ENCODE measurements around the gene BCS1L. TPM values are rescaled to one million over a fixed set of nuclear protein-coding genes. Genes with fewer than 3 reads are reported as not detected.
A peak's percentile ranks its signal among the peaks of the same experiment; 100 is the strongest.
"Not testable (repeated sequence)": the region's sequence is repeated elsewhere in the genome, so short reads cannot be mapped to it uniquely, and the experiment has no call there.

BCS1L gene
- total RNA-seq, 1 experiment from 2014 or later, result 17.4 TPM

DNA sequence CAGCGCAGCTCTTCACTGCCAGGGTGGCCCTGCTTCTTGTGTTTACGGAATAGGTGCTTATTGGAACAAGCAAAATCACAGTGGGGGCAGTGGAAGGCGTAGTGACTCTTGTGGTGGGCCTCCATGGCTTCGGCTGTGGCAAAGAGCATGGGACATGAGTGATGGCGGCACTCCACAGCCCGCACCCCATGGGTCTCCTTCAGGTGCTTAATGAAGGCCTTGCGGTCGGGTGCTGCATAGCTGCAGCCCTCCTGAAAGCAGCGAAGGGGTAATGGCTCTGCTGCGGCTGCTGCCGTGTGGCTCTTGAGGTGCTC, 10.7 kb upstream of the BCS1L start:
- in situ Hi-C loops (cut with HindIII; ENCODE audit: low pct_unique_long_range_greater_than_20kb, low sequenced_read_pairs), result no loop called here
- no peak for DNase-seq (ENCODE audit: low read depth)

DNA sequence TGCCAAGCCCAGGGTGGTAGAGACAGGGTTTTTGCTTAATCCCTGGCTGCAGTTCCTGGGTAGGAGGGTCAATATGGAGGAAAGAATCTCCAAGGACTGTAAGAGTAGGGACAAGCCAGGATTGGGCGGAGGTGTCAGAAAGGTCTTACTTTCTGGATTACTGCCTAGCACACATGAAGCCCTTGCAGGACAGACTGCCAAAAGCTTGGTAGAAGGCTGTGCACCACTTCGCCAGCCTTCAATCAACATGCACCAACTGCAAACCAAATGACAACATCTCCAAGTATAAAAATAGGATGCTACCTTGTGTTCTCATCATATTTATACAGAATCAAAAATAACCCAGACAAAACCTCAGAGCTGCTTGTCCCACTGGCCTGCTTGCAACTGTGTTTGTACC, 3.7 kb upstream of the BCS1L start:
- DNase-seq (ENCODE audit: low read depth), result no peak
- in situ Hi-C loops (cut with HindIII; ENCODE audit: low pct_unique_long_range_greater_than_20kb, low sequenced_read_pairs), result no loop called here

DNA sequence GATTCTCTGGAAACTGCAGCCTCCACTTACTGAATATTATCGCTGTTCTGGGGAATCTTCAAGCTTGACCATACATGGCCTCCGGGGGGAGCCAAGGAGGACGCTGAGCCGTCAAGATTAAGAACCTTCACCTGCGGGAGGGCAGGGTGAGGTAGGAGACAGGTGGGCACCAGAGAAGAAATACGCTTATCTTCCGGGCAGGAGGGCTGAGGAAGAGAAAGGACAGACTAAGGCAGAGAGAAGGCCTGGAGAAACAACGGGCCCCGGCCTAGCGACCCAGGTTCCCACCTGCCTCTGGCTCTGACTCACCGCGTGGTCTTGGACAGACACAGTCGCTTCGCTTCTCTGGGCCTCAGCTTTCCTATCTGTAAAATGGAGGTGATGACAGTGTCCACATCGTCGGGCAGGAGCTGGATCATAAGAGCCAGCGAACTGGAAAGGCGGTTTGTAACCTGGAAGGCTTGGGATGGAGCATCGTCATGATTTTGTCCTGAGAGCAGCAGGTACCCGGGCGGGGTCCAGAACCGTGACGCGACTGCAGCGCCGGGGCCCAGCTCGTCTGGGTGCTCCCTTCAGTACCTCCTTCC, 719 bp upstream of the BCS1L start:
- in situ Hi-C loops (cut with HindIII; ENCODE audit: low pct_unique_long_range_greater_than_20kb, low sequenced_read_pairs), result no loop called here
- peak; percentile 59 for DNase-seq (ENCODE audit: low read depth)

DNA sequence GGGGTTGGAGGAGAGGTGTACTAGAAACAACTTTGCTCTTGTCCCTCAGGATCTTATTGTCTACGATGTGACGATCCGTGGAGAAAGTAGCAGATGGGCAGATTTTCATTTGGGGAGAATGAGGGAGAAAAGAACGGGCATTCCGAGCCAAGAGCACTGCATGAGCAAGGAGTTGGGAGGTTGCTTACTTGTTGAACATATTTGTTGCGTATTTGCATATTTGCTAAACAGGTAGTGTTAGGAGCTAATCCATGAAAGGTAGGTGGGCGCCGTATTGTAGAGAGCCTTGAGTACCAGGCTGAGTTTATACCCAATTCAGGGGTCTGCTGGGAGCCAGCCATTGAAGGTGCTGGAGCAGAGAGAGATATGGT, 490 bp downstream of the BCS1L start:
- no peak for DNase-seq (ENCODE audit: low read depth)
- in situ Hi-C loops (cut with HindIII; ENCODE audit: low pct_unique_long_range_greater_than_20kb, low sequenced_read_pairs), result no loop called here

DNA sequence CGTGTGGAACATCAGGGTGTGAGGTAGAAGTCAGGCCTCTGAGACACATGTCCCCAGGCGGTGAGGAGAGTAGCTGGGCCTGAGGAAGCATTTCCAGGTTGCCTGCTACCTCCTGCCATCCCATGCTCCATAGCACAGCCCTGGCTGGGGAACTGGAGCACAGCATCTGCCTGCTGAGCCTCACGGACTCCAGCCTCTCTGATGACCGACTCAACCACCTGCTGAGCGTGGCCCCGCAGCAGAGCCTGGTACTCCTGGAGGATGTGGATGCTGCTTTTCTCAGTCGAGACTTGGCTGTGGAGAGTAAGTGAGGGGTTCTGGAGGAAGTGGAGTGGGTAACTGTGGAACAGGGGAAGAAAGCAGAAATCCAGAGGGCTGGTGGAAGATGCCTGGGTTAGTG, 2.9 kb downstream of the BCS1L start:
- no peak for DNase-seq (ENCODE audit: low read depth)

DNA sequence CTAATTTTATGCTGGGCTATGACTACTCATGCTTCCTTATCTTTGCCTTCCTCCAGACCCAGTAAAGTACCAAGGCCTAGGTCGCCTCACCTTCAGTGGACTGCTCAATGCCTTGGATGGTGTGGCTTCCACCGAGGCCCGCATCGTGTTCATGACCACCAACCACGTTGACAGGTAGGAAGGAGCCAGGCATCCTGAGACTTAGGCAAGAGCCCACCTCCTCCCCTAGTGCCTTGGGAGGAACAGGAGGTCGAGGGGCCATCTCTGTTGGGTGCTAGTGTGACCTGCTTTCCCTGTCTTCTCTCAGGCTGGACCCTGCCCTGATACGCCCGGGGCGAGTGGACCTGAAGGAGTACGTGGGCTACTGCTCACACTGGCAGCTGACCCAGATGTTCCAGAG, 3.3 kb downstream of the BCS1L start:
- in situ Hi-C loops (cut with HindIII; ENCODE audit: low pct_unique_long_range_greater_than_20kb, low sequenced_read_pairs), result no loop called here

More for the DNA sequence above, 2.9 kb downstream of the BCS1L start:
- in situ Hi-C loops (cut with HindIII; ENCODE audit: low pct_unique_long_range_greater_than_20kb, low sequenced_read_pairs), result no loop called here

DNA sequence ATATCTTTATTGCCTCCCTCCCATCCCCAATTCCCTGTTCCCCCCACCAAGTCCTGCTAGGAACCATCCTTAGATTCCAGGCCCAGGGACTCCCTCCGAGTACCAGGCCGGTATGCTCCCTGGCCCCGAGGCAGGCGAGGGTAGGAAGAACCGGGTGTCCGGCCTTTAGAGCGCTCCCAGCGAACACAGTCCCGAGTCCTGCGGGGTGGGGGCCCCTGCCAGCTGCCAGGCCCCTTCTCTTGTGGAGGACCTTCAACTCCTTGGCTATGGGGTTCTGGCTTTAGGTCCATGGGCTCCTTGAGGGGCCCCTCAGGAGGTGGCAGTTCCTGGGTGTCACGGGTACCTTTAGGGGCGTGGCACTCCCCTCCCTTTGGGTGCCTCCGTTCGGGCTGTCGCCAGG, 4.4 kb downstream of the BCS1L start:
- in situ Hi-C loops (cut with HindIII; ENCODE audit: low pct_unique_long_range_greater_than_20kb, low sequenced_read_pairs), result no loop called here
- no peak for DNase-seq (ENCODE audit: low read depth)

More for the DNA sequence above, 3.3 kb downstream of the BCS1L start:
- DNase-seq (ENCODE audit: low read depth), result no peak

DNA sequence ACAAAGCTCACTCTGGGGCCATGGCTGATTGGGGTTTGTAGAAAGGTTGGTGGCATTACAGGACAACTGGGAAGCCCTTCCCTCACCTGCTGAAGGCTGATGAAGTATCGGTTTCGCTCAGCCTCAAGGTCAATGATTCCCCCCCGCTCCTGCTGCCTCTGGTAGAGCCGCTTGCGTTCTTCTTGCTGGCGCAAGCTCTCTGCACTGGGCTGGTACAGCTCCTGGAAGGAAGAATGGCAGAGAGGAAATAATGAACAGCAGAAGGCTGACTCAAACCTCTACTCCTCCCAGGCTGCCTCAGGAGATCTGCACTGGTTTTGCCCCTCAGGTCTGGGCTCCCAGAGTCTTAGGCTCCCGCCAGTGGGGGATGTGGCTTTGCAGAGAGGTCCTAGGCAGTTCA, 5.2 kb downstream of the BCS1L start:
- DNase-seq (ENCODE audit: low read depth), result no peak
- in situ Hi-C loops (cut with HindIII; ENCODE audit: low pct_unique_long_range_greater_than_20kb, low sequenced_read_pairs), result no loop called here

DNA sequence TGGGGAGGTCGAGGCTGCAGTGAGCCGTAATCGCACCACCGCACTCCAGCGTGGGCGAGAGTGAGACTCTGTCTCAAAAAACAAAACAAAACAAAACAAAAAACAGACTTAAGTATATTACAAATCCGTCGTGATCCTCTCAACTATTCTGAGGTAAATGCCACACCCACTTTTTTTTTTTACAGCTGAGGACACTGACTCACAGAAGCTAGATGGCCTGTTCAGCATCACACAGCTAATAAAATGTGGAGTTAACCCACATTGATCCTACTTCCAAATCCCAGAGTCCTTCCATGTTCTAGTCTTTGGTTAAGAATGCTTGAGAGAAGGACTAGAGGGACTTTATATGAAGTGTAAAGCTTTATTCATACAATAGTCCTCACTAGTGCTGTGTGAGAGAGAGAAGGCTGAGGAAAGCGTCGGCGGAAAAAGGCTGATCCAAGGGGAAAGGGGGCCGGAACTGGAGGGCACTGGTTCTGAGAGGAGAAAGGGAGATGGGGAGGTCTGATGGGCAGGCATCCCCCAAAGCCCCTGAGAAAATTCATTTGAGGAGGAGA, 11.7 kb downstream of the BCS1L start:
- DNase-seq (ENCODE audit: low read depth), result peak; percentile 31
- in situ Hi-C loops (cut with HindIII; ENCODE audit: low pct_unique_long_range_greater_than_20kb, low sequenced_read_pairs), result no loop called here

DNA sequence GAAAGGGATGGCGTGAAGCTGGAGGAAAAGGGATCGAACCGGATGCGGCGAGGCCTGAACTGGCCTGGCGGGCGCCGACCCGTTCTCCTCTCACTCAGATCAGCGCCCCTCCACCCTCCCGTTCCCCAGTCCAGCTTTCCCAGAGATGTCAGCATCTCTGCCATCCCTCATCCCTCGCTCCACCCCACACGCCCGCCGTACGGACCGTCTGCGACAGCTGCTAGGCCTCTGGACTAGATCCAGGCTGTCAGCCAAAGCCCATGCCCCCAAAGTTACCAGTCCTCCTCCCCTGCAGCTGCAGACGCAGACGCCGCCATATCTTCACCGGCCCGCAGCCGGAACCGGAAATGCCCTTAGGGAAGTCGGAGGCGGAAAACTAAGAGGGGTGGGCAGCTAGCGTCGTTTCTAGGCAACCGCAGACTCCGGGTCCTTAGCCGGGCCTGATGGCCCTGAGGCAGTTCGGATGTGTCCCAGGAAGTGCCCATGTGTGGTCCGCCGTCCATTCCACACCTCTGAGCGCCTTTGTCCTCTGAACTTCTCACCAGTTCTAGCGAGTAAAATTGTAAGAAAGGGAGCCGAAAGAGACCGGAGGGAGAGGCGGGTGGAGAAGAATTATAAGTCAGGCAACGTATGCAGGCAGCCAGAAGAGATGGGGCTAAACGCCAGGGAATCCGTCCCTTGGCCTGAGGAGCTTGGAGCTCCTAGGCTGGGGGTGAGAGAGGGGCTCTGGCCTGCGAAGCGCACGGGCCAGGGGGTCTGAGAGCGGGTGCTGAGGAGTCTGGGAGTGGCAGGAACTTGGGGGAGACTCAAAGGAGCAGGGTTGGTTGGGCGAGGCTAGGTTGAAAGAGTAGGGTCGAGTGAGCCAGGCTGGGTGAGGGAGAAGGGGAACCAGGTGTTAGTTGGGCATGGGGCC, 12.4 kb downstream of the BCS1L start, which contains the start of the genes RNF25 and STK36:
Gene RNF25 (minus strand): TSS at position 349 of the 913 bp plus-strand sequence. CDS start 32 bp downstream, at position 317.
Gene STK36 (plus strand): TSS at position 433 of the 913 bp plus-strand sequence. CDS start 744 bp downstream, outside the sequence.
- DNase-seq (ENCODE audit: low read depth), result peak; percentile 73
- in situ Hi-C loops (cut with HindIII; ENCODE audit: low pct_unique_long_range_greater_than_20kb, low sequenced_read_pairs), result no loop called here

DNA sequence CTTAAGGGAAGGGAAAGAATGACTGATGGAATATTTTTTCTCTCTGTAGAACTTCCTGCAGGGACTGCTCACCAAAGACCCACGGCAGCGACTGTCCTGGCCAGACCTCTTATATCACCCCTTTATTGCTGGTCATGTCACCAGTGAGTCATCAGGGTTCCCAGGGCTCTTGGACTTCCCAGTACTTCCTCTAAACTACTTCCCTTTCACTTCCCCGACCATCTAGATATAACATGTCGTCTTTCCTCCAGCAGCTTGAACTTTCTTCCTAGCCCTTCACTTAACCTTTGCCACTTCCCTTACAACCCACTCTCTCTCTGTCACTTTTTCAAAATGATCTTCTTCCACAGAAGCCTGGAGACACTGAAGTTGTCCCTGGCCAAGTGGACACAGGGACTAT, 19.6 kb downstream of the BCS1L start:
- DNase-seq (ENCODE audit: low read depth), result no peak
- in situ Hi-C loops (cut with HindIII; ENCODE audit: low pct_unique_long_range_greater_than_20kb, low sequenced_read_pairs), result no loop called here

DNA sequence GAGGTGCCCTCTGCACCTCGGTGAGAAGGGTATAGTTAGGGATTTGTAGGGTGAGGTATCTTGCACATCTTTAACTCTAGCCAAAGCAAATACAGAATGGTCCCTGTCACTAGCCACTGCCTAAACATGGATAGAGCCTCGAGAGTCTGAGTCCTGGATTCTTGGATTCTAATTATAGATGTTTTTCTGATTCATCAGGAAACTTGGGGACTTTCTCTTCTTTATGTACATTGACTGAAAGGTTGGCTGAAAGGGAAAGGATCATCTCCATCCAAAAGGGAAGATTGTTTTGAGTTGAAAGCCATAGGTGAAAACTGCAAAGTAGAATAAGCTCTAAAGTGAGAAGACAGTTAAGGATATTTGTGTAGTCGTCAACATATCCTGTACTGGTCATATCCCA, 20.6 kb downstream of the BCS1L start:
- in situ Hi-C loops (cut with HindIII; ENCODE audit: low pct_unique_long_range_greater_than_20kb, low sequenced_read_pairs), result no loop called here

DNA sequence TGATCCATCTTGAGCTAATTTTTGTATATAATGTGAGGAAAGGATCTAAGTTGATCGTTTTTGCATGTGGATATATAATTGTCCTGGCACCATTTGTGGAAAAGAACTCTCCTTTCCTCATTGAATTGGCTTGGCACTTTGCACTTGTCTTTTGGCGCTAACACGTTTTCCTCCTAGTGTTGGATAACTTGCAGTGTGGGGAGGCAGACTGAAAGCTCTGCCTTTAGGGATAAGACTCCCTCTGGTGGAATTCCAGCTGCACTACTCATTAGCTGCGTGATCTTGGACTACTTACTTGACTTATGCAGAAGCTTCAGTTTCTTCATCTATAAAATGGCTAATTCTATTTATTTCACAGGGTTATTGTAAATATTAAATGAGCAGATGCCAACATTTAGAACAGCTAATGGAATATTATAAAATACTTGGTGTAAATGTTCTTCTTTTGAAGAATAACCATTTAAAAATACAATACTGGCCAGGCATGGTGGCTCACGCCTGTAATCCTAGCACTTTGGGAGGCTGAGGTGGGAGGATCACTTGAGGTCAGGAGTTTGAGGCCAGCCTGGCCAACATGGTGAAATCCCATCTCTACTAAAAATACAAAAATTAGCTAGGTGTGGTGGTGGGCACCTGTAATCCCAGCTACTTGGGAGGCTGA, 28.0 kb downstream of the BCS1L start:
- in situ Hi-C loops (cut with HindIII; ENCODE audit: low pct_unique_long_range_greater_than_20kb, low sequenced_read_pairs), result not testable (repeated sequence)
- DNase-seq (ENCODE audit: low read depth), result peak; percentile 45

More for the DNA sequence above, 20.6 kb downstream of the BCS1L start:
- DNase-seq (ENCODE audit: low read depth), result no peak

DNA sequence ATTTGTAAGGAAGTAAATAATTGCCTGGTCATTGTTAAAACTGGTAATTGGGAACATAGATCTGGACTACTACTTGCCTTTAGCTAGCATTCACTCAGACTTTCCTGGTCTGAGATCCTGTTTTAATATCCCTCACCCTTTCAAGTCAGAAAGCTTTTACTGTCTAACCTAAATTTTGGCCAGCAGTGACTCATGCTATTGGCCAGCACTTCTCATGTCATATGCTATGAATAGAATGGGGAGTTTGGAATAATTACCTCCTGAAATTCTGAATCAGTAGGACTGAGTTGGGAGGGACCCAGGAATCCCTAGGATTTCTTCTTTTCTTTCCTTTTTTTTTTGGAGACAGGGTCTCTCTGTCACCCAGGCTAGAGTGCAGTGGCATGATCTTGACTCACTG, 31.8 kb downstream of the BCS1L start:
- in situ Hi-C loops (cut with HindIII; ENCODE audit: low pct_unique_long_range_greater_than_20kb, low sequenced_read_pairs), result no loop called here
- no peak for DNase-seq (ENCODE audit: low read depth)

DNA sequence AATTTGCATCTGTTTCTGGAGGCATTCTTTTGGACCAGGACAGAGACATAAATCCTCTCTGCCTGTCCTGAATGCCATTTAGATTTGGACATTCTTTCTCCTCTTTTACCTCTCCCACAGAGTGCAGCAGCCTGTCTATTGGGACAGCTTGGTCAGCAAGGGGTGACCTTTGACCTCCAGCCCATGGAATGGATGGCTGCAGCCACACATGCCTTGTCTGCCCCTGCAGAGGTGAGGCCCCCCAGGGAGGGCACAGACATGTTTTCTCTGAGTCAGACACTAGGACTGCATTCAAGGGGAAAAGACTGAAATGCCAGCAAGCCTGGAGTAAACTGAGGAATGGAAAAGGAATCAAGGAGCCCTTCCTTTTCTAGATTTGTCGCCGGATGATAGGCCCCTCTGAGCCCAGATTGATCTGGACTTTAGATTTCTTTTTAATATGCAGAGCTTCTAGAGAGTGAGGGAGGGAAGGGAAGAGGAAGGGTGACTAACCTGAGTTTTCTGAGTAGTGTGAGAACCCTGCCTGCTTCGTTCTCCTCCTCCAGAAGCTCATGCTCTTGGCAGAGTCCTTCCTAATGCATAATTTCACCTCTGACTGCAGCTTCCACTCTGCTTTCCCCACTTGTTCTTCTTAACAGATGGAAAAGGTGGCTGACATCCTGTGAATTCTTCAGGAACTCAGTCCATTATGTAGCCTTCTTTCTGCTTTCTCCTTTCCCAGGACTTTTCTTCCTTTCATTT, 35.1 kb downstream of the BCS1L start:
- in situ Hi-C loops (cut with HindIII; ENCODE audit: low pct_unique_long_range_greater_than_20kb, low sequenced_read_pairs), result no loop called here
- DNase-seq (ENCODE audit: low read depth), result no peak

DNA sequence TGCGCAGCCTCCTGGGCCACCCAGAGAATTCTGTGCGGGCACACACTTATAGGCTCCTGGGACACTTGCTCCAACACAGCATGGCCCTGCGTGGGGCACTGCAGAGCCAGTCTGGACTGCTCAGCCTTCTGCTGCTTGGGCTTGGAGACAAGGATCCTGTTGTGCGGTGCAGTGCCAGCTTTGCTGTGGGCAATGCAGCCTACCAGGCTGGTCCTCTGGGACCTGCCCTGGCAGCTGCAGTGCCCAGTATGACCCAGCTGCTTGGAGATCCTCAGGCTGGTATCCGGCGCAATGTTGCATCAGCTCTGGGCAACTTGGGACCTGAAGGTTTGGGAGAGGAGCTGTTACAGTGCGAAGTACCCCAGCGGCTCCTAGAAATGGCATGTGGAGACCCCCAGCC, 39.4 kb downstream of the BCS1L start:
- in situ Hi-C loops (cut with HindIII; ENCODE audit: low pct_unique_long_range_greater_than_20kb, low sequenced_read_pairs), result no loop called here
- DNase-seq (ENCODE audit: low read depth), result no peak

DNA sequence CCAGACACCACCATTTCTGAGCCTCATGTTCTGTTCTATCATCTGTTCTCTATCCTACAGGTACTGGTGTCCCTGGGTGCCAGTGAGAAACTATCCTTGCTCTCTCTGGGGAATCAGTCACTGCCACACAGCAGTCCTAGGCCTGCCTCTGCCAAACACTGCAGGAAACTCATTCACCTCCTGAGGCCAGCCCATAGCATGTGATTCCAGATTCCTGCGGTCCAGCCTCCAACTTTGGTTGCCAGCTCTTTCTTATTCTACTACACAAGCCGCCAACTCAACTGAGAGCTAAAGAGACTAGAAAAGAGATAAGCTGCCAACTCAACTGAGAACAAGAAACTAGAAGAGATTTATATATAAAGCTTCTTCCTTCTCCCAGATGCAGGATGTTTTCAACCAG, 42.3 kb downstream of the BCS1L start:
- in situ Hi-C loops (cut with HindIII; ENCODE audit: low pct_unique_long_range_greater_than_20kb, low sequenced_read_pairs), result no loop called here
- no peak for DNase-seq (ENCODE audit: low read depth)

DNA sequence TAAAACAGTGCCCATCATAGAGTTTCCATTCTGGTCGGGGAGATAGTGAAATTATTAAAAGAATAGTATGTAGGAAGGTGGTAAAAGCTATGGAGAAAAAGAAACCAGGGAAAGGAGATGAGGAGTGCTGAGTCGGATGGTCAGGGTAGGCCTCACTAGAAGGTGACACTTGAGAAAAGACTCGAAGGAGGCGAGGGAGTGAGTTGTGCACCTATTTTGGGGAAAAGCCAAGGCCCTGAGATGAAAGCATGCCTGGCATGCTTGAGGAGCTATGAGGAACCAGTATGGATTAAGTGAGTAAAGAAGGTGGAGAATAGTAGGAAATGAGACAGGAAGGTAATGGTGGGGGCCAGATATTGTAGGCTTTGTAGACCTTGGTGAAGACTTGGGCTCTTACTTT, 43.9 kb downstream of the BCS1L start:
- in situ Hi-C loops (cut with HindIII; ENCODE audit: low pct_unique_long_range_greater_than_20kb, low sequenced_read_pairs), result no loop called here
- no peak for DNase-seq (ENCODE audit: low read depth)
